SK-N-SH treated with all-trans-retinoic acid at 6 μM for 48 hours (cell line): Measurements from ENCODE around the gene MPG.

Source experiments
- ATAC-seq: fragments of 200-7000 bp; cut with Tn5 transposase; 3 replicates; pipeline ENCODE4 v1.9.1; 2020; ENCODE audit warnings: mild to moderate bottlenecking, moderate library complexity
- ARNTL ChIP-seq: fragments of 450-650 bp; formaldehyde crosslinking; IDR thresholded peaks from 2 replicates; pipeline ENCODE4 v1.5.0; 2020; ENCODE audit warnings: low read depth, mild to moderate bottlenecking, moderate library complexity, borderline replicate concordance
- BACH2 ChIP-seq: fragments of 250-450 bp; sonication (Bioruptor Pico); IDR thresholded peaks from 2 replicates; pipeline ENCODE4 v1.9.0; 2021; ENCODE audit warnings: mild to moderate bottlenecking, borderline replicate concordance
- CSDC2 ChIP-seq: fragments of 250-450 bp; sonication (Bioruptor Pico); IDR thresholded peaks from 2 replicates; pipeline ENCODE4 v1.5.0; 2020; ENCODE audit warnings: mild to moderate bottlenecking, moderate library complexity
- CSRNP3 ChIP-seq: fragments of 250-450 bp; sonication (Bioruptor Pico); IDR thresholded peaks from 2 replicates; pipeline ENCODE4 v1.5.1; 2021; ENCODE audit warnings: mild to moderate bottlenecking, moderate library complexity
- ESRRG ChIP-seq: fragments of 250-450 bp; sonication (Bioruptor Pico); IDR thresholded peaks from 2 replicates; pipeline ENCODE4 v1.6.1; 2021; ENCODE audit warnings: mild to moderate bottlenecking
- GLIS3 ChIP-seq: fragments of 250-450 bp; sonication (Bioruptor Pico); IDR thresholded peaks from 2 replicates; pipeline ENCODE4 v1.5.0; 2020; ENCODE audit warnings: mild to moderate bottlenecking, moderate library complexity
- ISL1 ChIP-seq: fragments of 250-450 bp; sonication (Bioruptor Pico); IDR thresholded peaks from 2 replicates; pipeline ENCODE4 v2.1.2; 2022; ENCODE audit warnings: mild to moderate bottlenecking, moderate library complexity
- OSR1 ChIP-seq: fragments of 250-450 bp; sonication (Bioruptor Pico); IDR thresholded peaks from 2 replicates; pipeline ENCODE4 v1.8.0; 2022; ENCODE audit warnings: moderate library complexity, mild to moderate bottlenecking, inconsistent platforms
- PATZ1 ChIP-seq: fragments of 250-450 bp; sonication (Bioruptor Pico); IDR thresholded peaks from 2 replicates; pipeline ENCODE4 v1.8.0; 2020; ENCODE audit warnings: mild to moderate bottlenecking, moderate library complexity, borderline replicate concordance
- POU6F1 ChIP-seq: fragments of 250-450 bp; sonication (Bioruptor Pico); IDR thresholded peaks from 2 replicates; pipeline ENCODE4 v1.8.0; 2021; ENCODE audit warnings: low read depth, mild to moderate bottlenecking, moderate library complexity, borderline replicate concordance
- PPARA ChIP-seq: fragments of 250-450 bp; sonication (Bioruptor Pico); IDR thresholded peaks from 2 replicates; pipeline ENCODE4 v1.5.0; 2020; ENCODE audit warnings: mild to moderate bottlenecking, borderline replicate concordance
- RARB ChIP-seq: fragments of 250-450 bp; sonication (Bioruptor Pico); IDR thresholded peaks from 2 replicates; pipeline ENCODE4 v1.8.0; 2021; ENCODE audit warnings: mild to moderate bottlenecking, moderate library complexity
- SNAI2 ChIP-seq: fragments of 250-450 bp; sonication (Bioruptor Pico); IDR thresholded peaks from 2 replicates; pipeline ENCODE4 v1.5.0; 2020; ENCODE audit warnings: mild to moderate bottlenecking, moderate library complexity
- TCF4 ChIP-seq: fragments of 250-450 bp; sonication (Bioruptor Pico); IDR thresholded peaks from 2 replicates; pipeline ENCODE4 v1.8.0; 2021; ENCODE audit warnings: mild to moderate bottlenecking, moderate library complexity, borderline replicate concordance
- TSHZ2 ChIP-seq: fragments of 250-450 bp; sonication (Bioruptor Pico); IDR thresholded peaks from 2 replicates; pipeline ENCODE4 v1.5.0; 2020; ENCODE audit warnings: mild to moderate bottlenecking, moderate library complexity
- ZC3H10 ChIP-seq: fragments of 250-450 bp; sonication (Bioruptor Pico); IDR thresholded peaks from 2 replicates; pipeline ENCODE4 v1.5.1; 2021; ENCODE audit warnings: mild to moderate bottlenecking, moderate library complexity
- ZFP3 ChIP-seq: fragments of 250-450 bp; sonication (Bioruptor Pico); IDR thresholded peaks from 2 replicates; pipeline ENCODE4 v1.5.0; 2020; ENCODE audit warnings: mild to moderate bottlenecking, moderate library complexity
- ZFP30 ChIP-seq: fragments of 450-650 bp; formaldehyde crosslinking; IDR thresholded peaks from 2 replicates; pipeline ENCODE4 v1.5.0; 2022; ENCODE audit warnings: mild to moderate bottlenecking, moderate library complexity
- ZNF565 ChIP-seq: fragments of 450-650 bp; formaldehyde crosslinking; conservative IDR thresholded peaks from 2 replicates; pipeline ENCODE4 v1.5.0; 2020; ENCODE audit warnings: low read depth, mild to moderate bottlenecking, moderate library complexity
- ZNF70 ChIP-seq: fragments of 450-650 bp; formaldehyde crosslinking; IDR thresholded peaks from 2 replicates; pipeline ENCODE4 v1.5.0; 2020; ENCODE audit warnings: mild to moderate bottlenecking, moderate library complexity
- TF ChIP-seq, protein P1 (sequence below): fragments of 250-450 bp; sonication (Bioruptor Pico); IDR thresholded peaks from 2 replicates; pipeline ENCODE4 v1.5.1; 2020; ENCODE audit warnings: low read depth, mild to moderate bottlenecking, moderate library complexity

Gene MPG

GRCh38 chr16:104928-105327, 26.9 kb downstream of the MPG start:
- ATAC-seq: no peak
- TF ChIP-seq ZFP3 (CRISPR knock-in tag): no peak
- TF ChIP-seq SNAI2 (CRISPR knock-in tag): no peak
- TF ChIP-seq ISL1 (CRISPR knock-in tag): no peak
- TF ChIP-seq RARB (CRISPR knock-in tag): no peak
- TF ChIP-seq ZC3H10 (CRISPR knock-in tag): no peak
- no peak for TF ChIP-seq PATZ1
- TF ChIP-seq ZNF70: no peak
- TF ChIP-seq CSRNP3 (CRISPR knock-in tag): no peak
- no peak for TF ChIP-seq TSHZ2
- TF ChIP-seq ARNTL: no peak
- TF ChIP-seq TCF4 (CRISPR knock-in tag): no peak
- TF ChIP-seq, protein P1, sequence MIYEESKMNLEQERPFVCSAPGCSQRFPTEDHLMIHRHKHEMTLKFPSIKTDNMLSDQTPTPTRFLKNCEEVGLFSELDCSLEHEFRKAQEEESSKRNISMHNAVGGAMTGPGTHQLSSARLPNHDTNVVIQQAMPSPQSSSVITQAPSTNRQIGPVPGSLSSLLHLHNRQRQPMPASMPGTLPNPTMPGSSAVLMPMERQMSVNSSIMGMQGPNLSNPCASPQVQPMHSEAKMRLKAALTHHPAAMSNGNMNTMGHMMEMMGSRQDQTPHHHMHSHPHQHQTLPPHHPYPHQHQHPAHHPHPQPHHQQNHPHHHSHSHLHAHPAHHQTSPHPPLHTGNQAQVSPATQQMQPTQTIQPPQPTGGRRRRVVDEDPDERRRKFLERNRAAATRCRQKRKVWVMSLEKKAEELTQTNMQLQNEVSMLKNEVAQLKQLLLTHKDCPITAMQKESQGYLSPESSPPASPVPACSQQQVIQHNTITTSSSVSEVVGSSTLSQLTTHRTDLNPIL (CRISPR knock-in tag): no peak
- no peak for TF ChIP-seq ESRRG
- no peak for TF ChIP-seq PPARA (CRISPR knock-in tag)
- TF ChIP-seq CSDC2 (CRISPR knock-in tag): no peak
- no peak for TF ChIP-seq POU6F1 (CRISPR knock-in tag)
- TF ChIP-seq BACH2 (CRISPR knock-in tag): no peak
- TF ChIP-seq OSR1 (CRISPR knock-in tag): no peak
- no peak for TF ChIP-seq ZNF565 (CRISPR knock-in tag)
- TF ChIP-seq GLIS3 (CRISPR knock-in tag): no peak

DNA sequence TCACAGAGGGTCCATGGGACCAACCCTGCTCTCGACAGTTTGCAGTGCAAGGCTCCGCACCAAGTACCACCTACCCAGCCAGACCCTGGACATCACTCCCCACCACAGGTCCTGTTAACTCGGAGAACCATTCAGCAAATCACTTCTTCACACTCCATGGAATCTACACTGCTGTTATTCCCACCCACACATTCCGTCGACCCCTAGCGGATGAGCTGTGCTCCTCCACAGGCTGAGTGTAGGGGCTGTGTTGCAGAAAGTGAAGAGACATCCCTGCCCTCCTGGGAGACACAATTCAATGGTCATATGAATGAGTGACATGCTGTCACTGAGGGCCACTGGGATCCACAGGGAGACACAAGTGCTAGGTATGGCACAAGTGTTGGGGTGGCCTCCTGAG, 27.5 kb downstream of the MPG start:
- ATAC-seq: no peak
- TF ChIP-seq ARNTL: no peak
- no peak for TF ChIP-seq ZC3H10 (CRISPR knock-in tag)
- TF ChIP-seq CSRNP3 (CRISPR knock-in tag): no peak
- no peak for TF ChIP-seq CSDC2 (CRISPR knock-in tag)
- no peak for TF ChIP-seq POU6F1 (CRISPR knock-in tag)
- no peak for TF ChIP-seq TCF4 (CRISPR knock-in tag)
- no peak for TF ChIP-seq ZFP30
- no peak for TF ChIP-seq ISL1 (CRISPR knock-in tag)
- TF ChIP-seq SNAI2 (CRISPR knock-in tag): no peak
- TF ChIP-seq BACH2 (CRISPR knock-in tag): no peak
- TF ChIP-seq, protein P1 (CRISPR knock-in tag): no peak
- TF ChIP-seq PPARA (CRISPR knock-in tag): no peak
- no peak for TF ChIP-seq ZNF70
- TF ChIP-seq OSR1 (CRISPR knock-in tag): no peak
